ENCODE measurements around the gene GCA. TPM values are rescaled to one million over a fixed set of nuclear protein-coding genes. Genes with fewer than 3 reads are reported as not detected.

GCA gene
- total RNA-seq, 1 donor from 2014 or later, result 26.9 TPM

DNA sequence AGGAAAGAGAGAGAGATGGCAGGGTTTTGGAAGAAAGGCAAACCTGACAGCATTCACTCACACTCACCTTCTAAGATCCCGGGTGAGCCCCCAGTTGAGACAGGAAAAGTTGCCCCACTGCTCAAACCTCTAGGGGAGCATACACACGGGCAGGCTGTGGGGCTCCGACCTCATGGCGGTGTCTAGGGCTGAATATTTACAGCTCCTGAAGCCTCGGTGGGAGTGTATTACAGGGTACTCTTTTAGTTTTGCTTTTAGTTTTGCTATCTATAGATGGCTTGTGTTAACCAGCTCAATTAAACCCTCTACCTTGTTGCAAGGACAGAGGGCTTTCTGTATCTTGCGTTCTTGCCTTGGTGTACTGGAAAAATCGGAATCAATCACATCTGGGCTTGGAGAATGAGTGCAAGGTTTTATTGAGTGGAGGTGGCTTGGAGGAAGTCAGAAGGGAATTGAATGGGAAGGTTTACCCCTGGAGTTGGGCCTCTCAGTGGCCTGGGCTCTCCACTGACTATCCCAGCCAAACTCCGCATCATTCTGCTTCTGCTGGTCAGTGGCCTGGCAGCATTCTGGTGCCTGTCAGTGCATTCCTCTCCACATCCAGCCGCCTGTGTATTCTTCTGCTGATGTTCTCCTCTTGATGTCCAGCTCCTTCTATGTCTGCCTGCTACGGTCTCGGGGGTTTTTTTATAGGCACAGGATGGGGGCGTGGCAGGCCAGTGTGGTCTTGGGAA lies 15.3 kb upstream of the GCA start:
- no peak for DNase-seq

DNA sequence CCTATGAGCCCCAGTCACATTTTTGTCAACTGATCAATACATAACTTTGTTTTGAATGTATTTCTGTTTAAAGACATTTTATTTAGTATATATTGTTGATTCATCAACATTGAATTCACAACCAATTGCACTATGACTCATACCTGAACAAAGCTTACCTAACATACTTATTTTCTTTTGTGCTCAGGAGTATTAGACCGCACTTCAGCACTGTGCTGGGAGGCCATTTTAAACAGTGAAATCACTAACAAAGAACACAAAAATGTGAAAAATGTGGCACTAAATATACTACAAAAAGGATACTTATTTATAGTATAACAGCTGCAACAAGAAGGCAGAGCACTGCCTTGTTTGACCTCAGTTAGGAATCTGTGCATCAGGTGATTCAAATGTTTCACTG lies 13.1 kb upstream of the GCA start:
- DNase-seq, result no peak

DNA sequence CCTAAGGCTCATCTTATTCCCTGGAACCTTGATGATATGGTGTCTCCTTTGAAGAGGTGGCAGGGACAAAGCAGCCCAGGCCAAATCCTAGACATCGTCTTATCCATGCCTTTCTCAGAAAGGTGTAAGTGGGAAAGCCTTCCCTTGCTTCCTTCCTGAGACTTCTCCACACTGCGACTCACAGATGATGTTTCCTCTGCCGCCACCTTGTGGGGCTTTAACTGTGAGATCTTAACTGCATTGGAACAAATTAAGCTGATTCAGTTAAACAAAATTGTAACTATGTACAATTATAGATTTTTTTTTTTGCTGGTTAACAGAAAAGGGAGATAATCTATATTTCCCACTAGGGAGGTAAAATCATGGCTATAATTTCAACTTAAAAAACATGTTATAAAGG lies 10.0 kb upstream of the GCA start:
- DNase-seq, result no peak

DNA sequence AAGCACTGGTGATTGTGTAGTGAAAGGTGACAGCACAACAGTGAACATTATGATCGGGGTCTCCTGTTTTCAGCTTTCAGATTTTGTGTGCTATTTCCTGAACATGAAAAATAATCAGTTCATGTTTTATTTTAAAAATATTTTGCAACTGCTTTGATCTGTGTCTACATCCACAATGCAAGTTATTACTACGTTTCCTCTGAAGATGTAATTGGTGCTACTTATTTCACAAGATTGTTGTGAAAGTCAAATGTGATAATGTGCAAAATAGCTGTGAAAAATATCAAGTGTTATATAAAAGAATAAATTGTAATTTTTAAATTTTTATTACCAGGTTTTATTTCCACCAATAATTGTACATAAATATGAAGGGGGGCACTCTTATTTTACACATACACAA lies 6.1 kb upstream of the GCA start:
- DNase-seq, result no peak

DNA sequence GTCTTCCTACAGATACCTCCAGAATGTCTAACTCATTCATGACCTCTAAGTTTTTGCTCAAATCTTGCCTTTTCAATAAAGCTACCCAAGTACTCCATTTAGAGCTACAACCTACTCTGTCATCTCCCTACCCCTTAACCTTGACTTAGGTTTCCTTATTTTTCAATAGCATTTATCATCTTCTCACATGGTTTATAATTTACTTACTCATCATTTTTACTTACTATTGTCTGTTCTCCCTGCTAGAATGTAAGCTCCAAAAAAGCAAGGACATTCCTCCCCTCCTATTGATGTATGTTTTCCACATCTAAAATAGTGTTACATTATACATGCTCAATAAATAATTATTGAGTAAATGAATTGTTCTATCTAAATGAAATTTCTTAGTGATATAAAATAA lies 3.1 kb upstream of the GCA start:
- no peak for DNase-seq

DNA sequence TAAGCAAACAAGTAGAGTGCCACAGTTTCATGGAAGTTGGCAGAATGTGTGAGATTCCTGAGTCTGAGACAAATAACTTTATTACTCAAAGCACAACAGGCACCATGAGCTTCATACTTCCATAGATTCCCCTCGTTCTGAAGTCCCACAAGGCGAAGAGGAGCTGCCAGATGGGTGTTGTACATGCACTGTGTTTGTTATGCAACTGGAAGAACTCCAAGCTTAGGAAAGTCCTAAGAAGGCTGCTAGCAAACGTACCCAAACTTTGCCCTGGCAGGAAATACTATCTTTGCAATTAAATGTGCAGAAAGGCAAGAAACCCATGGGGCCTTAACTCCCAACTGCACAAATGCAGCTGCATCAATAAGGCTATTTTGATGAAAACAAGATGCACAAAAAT lies 1.6 kb upstream of the GCA start:
- no peak for DNase-seq

DNA sequence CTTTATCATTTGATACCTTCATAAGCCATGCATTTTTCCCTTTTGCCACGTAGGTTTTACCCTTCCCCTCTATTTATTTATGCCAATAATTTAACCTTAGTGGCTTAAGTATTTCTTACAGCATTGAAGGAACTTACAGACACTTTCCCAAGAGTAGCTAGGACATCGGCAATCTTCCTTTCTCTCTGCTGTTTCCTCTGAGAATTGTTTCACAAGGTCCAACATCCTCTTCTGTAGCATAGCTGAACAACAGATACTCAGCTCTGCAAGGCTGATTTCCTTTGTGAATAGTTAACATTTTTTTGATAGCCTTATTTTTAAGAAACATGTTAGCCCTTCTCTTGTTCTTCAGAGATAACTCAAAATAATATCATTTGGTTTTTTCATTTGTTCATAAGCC lies 1.1 kb upstream of the GCA start:
- DNase-seq, result no peak

DNA sequence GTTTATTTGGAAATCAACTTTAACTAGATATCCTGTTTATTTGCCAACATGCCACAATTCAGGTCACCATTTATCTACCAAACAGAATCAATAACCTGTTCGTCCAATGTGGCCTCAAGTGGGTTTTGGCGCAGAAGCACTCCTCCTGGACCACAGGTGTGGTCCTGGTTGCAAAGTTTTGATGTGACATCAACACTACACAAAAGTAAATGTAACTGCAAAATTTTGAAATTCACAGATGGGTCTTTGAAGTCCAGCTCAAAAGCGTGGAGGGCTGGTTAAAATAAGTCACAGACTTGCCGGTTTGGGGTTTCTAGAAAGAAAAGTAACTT lies 474 bp upstream of the GCA start:
- no peak for DNase-seq

DNA sequence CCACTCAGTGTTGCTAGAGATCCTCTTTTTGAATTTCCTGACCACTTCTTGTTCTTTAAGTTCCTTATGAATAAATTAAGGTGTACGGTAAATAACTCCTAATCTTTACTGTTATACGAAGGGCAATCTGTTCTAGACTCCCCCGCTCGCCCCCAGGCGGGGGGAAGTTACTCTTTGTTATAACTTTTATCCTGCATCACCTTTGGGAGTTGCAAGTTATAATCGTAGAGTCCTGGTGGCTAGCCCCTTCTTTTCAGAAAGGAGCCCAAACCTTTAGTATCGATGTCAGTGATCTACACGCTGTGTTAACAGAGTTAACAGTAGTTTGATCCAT lies 652 bp downstream of the GCA start:
- DNase-seq, result peak; percentile 11

DNA sequence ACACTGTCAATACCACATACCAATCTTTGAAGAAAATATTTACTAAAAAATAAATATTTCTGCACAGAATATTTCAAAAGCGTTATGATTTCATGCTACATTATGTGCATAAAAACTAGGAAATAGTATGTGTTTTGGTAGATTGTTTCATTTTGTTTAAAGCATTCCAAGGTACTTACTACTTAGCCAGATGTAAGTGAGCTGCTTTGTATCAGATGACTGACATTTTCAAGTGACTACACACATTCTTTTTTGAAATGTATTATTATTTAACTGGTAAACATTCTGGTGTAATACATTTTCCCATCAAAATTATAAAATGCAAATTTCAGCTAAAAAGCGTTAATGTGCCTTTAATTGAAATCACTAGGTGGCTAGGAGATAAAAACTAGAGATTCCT lies 21.5 kb downstream of the GCA start:
- no peak for DNase-seq

DNA sequence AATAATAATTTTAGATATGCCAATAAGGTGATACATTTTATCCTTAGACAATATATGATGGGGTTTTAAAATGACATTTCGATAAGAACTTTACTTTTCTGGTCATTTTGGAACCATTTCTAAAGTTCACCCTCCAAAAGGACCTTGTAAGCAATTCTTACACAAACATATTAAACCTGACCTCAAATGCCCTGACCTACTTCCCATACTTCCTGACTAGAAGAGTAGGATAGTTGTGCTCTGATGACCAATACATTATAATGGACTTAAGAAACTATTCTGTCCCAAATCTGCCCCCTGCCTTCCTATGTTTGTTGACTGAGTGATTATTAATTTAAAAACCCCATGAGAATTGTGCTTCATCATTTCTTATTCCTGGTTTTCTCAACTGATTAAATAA lies 24.6 kb downstream of the GCA start:
- DNase-seq, result no peak

DNA sequence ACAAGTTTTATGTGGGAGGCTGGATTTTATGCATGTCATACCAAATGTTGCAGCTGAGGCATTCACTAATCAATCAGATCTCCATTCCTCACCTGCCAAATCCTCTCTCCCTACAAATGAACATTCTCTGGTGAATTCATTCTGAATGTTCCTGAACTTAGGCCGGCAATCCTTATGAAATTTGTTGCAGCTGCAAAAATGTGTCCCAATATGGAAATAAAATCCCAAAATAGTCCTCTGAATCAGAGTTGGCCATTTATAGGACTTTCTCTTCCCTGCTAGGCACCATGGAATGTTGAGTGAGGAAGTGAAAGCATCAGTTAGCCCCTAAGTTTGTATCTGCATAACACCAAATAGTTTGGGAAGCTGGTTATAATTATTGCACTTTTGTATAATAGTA lies 25.6 kb downstream of the GCA start:
- no peak for DNase-seq

DNA sequence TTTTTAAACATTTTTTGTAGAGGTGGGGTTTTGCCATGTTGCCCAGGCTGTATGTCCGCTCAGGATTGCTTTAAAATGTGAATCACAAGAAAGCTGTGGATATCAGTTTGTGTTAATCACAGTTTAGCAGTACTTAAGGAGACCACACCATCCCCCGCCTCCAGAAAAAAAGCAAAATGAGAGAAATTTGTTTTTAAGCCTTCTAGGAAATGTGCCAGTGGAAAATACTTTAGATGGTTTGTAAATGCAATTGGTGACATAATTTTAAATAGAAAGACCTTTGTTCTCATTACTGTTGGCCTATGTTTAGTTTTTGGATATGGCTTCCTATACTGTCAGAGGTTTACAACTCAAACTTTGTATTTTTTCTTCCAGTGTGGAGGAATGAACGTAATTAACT lies 27.0 kb downstream of the GCA start:
- DNase-seq, result peak; percentile 31

DNA sequence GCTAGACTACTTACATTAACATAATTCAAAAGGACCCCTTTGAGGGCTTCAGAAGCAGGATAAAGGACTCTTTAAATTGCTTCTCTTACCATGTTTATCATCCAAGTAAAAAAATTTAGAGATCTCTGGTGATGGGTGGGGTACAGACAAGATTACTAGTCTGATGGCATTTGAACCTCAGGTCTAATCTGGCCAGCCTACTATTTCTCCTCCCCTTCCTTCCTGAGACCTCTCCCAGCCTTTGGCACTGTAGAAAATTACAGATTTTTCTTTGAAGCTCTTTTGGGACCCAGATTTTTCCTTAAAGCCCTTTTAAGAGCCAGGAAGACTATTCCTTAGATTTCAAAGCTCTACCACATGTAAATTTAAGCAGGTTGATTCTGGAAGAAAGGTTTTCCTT lies 28.9 kb downstream of the GCA start:
- DNase-seq, result no peak

DNA sequence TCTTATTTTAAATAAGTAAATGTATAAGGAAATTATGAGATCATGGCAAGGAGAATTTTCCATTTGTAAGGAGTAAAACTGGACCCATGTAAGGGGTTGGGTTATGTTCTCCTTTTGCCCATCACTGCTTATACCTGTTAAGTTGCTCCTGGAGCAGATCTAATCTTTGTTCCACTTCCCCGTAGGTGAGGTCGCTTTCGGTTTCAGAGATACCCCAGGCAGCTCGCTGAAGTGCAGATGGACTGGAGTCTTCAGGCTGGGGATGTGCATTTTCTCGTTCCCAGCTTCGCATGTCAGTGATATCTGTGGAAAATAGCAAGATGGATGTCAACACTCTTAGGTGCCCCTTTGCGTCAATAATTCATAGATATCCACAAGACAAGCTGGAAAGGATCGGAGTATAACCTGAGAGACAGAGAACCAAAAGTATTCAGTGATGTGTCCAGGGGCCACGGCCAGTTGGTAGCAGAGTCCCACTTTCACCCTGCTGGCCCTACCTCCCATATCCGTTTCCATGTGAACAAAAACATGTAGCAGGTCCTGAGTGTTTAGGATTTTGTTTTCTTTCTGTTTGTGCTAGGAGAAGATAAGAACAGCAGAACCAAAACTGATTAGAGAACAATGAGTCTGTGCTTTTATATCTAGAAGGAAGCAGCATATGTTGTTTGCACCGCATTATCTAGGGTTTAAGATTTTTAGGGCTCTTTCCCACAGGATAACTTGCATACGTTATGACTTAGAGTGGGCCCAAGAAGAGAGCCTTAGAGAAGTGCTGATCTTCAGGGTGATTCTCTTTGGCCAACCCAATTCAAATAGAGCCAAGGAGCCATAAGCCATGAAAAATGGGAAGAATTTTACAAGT lies 36.0 kb downstream of the GCA start:
- no peak for DNase-seq

DNA sequence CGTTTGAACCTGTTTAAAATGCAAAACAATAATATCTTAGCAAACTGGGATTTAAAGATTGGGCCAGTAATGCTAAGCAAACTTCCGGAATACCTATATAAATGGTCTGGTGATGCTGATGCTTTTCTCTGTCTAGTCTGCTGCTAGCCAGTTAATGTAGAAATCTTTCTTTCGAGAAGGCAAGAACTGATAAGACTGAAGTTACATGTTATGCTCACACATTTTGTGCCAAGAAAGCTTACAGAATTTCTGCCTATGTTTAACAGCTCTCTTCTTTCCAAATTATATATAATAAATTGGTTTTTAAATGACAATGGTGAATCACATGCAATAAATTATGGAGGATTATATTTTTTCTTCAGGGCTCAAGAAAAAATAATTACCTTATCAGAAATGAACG lies 37.9 kb downstream of the GCA start:
- DNase-seq, result no peak

DNA sequence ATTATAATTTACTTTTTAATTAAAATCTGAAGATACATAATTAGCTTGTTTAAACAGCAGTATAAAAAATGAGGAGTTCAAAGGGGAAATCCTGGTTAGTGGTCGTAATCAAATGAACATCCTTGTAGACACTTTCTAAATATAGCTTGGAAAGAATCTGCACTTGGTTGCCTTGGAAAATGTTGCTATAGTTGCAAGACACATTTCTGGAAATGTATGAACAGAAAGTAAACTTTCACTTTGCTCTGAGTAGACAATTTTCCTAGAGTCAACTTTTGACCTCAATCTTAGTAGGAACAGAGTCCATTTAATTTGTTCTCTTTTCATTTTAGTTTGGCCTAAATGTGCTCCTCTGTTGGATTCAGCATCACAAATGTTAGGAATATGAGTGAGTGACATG lies 38.3 kb downstream of the GCA start:
- peak; percentile 27 for DNase-seq

DNA sequence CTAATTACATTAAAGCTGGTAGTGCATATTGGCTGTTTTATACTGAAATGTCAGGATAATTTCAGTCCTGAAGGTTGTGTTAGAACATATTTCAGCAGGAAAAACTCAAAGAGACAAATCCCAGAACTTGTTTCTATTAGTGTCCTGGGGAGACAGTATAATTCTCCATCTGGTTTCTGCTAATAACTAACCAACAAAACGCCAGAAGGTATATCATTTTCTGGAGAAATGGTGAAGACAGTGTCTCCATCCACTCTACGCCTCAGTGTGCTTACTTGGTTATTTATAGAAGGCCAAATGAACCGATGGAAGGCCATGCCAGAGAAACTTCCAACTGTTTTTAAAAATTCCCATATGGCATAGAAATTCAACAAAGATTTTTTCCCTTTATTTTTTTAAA lies 41.6 kb downstream of the GCA start:
- no peak for DNase-seq

DNA sequence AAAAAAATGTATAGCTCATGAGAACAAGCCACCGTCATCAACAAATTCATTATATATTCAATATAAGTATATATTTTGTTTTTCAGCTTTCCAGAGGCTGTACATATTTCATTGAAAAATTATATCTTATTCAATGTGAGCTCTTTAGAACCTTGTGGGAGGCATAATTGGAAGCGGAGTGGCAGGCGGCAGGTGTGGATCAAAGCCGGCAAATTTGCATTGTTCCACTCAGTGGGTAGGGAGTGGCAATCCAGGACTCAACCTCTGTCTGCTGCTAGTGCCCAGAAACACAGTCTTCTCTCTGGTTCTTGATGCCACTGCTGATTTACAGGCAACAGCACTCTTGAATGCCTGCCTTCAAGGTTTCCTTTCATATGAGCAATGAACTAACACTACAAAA lies 46.9 kb downstream of the GCA start:
- no peak for DNase-seq

DNA sequence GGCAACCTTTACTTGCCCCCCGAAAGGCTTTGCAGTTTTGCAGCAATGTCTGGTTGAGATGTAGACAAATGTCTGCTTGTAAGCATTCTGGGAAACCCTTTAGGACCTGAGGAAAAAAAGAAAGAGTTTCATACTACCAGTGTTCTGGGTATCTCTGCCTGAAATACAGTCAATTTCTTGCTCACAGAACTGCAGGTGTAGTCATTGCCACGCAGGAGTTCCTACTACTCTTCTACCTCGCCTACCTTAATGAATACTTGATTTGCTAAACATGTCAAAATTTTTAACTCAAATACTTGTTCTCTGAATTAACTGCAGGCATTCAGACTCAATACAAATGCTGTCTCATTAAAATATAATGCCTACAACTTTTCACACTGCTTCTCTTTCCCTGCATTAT lies 56.4 kb downstream of the GCA start:
- no peak for DNase-seq

DNA sequence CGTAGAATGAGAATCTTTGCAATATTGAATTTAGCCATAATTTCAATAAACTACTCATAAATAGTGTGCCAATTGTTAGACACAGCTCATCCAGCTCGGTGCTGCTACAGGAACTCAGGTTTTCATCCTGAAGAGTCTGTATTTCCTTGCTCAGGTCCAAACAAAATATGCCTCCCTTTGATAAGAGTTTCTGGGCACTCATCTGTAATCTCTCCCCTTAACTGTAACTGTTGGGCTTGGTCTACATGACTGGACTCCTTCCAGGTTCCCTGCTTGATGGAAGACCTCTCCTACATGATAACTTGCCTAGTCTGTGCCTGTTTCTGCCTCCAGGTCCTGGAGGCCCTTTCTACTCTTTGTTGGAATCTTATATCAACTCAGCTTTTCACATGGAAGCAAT lies 57.9 kb downstream of the GCA start:
- DNase-seq, result no peak

DNA sequence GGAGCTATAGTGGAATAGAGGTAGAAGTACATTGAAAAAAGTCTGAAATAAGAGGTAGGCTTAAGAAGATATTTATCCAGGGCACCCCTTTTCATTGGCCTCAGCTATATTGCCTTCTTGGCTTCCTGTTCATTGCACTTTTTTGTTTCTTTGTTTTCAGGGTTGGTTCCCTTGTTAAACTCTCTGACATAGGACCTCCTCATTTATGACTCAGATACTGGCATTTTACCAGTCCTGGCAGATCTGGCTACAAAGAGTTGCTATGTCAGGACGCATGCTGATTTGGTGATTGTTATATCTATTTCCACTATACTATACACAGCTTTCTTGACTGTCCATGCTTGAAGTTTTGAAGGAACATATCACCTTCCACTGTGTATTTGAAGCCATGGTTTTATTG lies 60.0 kb downstream of the GCA start:
- no peak for DNase-seq
